Measurements from ENCODE around the gene GPR160. TPM values are rescaled to one million over a fixed set of nuclear protein-coding genes. Genes with fewer than 3 reads are reported as not detected.
A peak's percentile ranks its signal among the peaks of the same experiment; 100 is the strongest.

Gene GPR160
- total RNA-seq, 1 experiment from 2014 or later: 15.7 TPM

GRCh38 chr3:169996063-169996462, 41.7 kb upstream of the GPR160 start:
- no peak for TF ChIP-seq EZH2 (IDR thresholded peaks at IDR 0.05; ENCODE audit: low read length, unreplicated experiment)
- TF ChIP-seq EZH2phosphoT487 (IDR thresholded peaks at IDR 0.05; ENCODE audit: borderline replicate concordance, low read length): no peak
- TF ChIP-seq, protein P1, sequence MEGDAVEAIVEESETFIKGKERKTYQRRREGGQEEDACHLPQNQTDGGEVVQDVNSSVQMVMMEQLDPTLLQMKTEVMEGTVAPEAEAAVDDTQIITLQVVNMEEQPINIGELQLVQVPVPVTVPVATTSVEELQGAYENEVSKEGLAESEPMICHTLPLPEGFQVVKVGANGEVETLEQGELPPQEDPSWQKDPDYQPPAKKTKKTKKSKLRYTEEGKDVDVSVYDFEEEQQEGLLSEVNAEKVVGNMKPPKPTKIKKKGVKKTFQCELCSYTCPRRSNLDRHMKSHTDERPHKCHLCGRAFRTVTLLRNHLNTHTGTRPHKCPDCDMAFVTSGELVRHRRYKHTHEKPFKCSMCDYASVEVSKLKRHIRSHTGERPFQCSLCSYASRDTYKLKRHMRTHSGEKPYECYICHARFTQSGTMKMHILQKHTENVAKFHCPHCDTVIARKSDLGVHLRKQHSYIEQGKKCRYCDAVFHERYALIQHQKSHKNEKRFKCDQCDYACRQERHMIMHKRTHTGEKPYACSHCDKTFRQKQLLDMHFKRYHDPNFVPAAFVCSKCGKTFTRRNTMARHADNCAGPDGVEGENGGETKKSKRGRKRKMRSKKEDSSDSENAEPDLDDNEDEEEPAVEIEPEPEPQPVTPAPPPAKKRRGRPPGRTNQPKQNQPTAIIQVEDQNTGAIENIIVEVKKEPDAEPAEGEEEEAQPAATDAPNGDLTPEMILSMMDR (conservative IDR thresholded peaks at IDR 0.05; ENCODE audit: low read depth, low read length): no peak
- Histone ChIP-seq H3K36me3 (ENCODE audit: low read depth, low read length) (peaks cover 22% of the 10 kb centered on the region), H3K4me1 (ENCODE audit: insufficient read depth, low read length) (no peaks in the 10 kb centered on the region), H3K79me2 (ENCODE audit: low read length) (no peaks in the 10 kb centered on the region), H3K9me2 (replicated peaks; ENCODE audit: low read length) (no peaks in the 10 kb centered on the region), H3K9me3 (ENCODE audit: low read length) (no peaks in the 10 kb centered on the region), H3F3A (ENCODE audit: low read length, unreplicated experiment) (no peaks in the 10 kb centered on the region), H2AFZ (ENCODE audit: low read length) (no peak overlapping the region), H3K4me3 (ENCODE audit: low read length) (no peak overlapping the region), H4K20me1 (ENCODE audit: low read length) (no peaks in the 10 kb centered on the region), H3K4me2 (ENCODE audit: low read length) (no peak overlapping the region), H3K27ac (ENCODE audit: low read length) (no peak overlapping the region), H3K27me3 (ENCODE audit: low read length) (no peaks in the 10 kb centered on the region), H3K9ac (ENCODE audit: low read length) (no peak overlapping the region)
- ATAC-seq (no peak), DNase-seq (no peak)
- ChIA-PET POLR2A (ENCODE audit: unreplicated experiment) (no interaction called here), CTCF (no interaction called here)
- intact Hi-C loops (cut with micrococcal nuclease): no loop called here
- BruUV-seq (replicated peaks): no TSS peak

DNA sequence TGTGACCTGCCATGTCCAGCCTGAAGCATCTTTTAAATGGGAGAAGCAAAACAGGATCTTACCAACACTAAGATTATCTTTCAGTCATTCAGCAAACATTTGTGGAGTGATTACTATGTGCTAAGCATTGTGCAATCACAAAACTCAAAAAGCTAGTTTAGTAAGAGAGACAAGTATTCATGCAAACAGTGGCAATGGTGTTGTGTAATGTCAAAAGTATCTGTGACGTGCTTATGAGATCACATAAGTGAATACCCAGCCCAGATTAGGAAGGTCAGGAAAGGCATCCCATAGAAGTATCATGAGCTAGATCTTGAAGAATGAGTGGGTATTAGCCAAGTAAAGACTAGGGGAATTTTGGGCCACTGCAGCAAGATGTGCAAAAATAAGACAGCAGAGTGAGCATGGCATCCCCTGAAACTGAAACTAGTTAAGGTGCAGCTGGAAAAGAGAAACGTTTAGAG, 39.1 kb upstream of the GPR160 start:
- CTCF ChIA-PET: no interaction called here
- H3K4me1 ChIP-seq (ENCODE audit: insufficient read depth, low read length): no peaks in the 10 kb centered on the region
- H3K9ac ChIP-seq (ENCODE audit: low read length): no peak overlapping the region
- H4K20me1 ChIP-seq (ENCODE audit: low read length): no peaks in the 10 kb centered on the region
- H3K4me3 ChIP-seq (ENCODE audit: low read length): no peak overlapping the region
- no peaks in the 10 kb centered on the region for H3K27me3 ChIP-seq (ENCODE audit: low read length)
- H2AFZ ChIP-seq (ENCODE audit: low read length): no peak overlapping the region
- no peaks in the 10 kb centered on the region for H3K9me2 ChIP-seq (replicated peaks; ENCODE audit: low read length)
- ATAC-seq (no peak), DNase-seq (peak; percentile 62)
- no peak overlapping the region for H3K4me2 ChIP-seq (ENCODE audit: low read length)
- H3K36me3 ChIP-seq (ENCODE audit: low read depth, low read length): 0 out of 2 replicates have a peak, but pooled peaks cover 6% of the 10 kb centered on the region
- no peak overlapping the region for H3K27ac ChIP-seq (ENCODE audit: low read length)
- H3K9me3 ChIP-seq (ENCODE audit: low read length): no peaks in the 10 kb centered on the region
- TF ChIP-seq EZH2 (IDR thresholded peaks at IDR 0.05; ENCODE audit: low read length, unreplicated experiment) (no peak), EZH2phosphoT487 (IDR thresholded peaks at IDR 0.05; ENCODE audit: borderline replicate concordance, low read length) (no peak)
- TF ChIP-seq, protein P1 (conservative IDR thresholded peaks at IDR 0.05; ENCODE audit: low read depth, low read length): no peak
- no peaks in the 10 kb centered on the region for H3F3A ChIP-seq (ENCODE audit: low read length, unreplicated experiment)
- POLR2A ChIA-PET (ENCODE audit: unreplicated experiment): no interaction called here
- no peaks in the 10 kb centered on the region for H3K79me2 ChIP-seq (ENCODE audit: low read length)
- no TSS peak for BruUV-seq (replicated peaks)
- intact Hi-C loops (cut with micrococcal nuclease): no loop called here

DNA sequence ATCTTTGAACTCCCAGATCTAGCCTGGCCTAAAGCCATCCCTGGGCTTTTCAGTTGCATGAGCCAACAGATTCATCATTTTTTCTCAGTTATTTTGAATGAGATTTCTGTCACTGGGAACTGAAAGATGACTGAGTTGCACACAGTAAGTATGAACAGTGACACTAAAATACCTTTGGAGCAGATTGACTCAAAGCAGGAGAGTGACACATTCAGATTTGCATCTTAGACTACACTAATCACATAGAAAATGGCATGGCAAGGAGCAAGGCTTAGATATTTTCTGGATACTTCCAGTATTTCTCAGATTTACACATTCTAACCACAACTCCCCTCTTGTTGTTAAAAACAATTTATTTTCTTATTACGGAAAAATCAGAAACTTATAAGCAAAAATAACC, 38.4 kb upstream of the GPR160 start:
- H3K4me1 ChIP-seq (ENCODE audit: insufficient read depth, low read length): no peaks in the 10 kb centered on the region
- TF ChIP-seq, protein P1 (conservative IDR thresholded peaks at IDR 0.05; ENCODE audit: low read depth, low read length): no peak
- TF ChIP-seq EZH2 (IDR thresholded peaks at IDR 0.05; ENCODE audit: low read length, unreplicated experiment) (no peak), EZH2phosphoT487 (IDR thresholded peaks at IDR 0.05; ENCODE audit: borderline replicate concordance, low read length) (no peak)
- H3K4me3 ChIP-seq (ENCODE audit: low read length): no peak overlapping the region
- no peak for DNase-seq
- no peaks in the 10 kb centered on the region for H3K9me2 ChIP-seq (replicated peaks; ENCODE audit: low read length)
- intact Hi-C loops (cut with micrococcal nuclease): no loop called here
- H3K36me3 ChIP-seq (ENCODE audit: low read depth, low read length): 0 out of 2 replicates have a peak, but pooled peaks cover 2% of the 10 kb centered on the region
- H3K9ac ChIP-seq (ENCODE audit: low read length): no peak overlapping the region
- no peaks in the 10 kb centered on the region for H3F3A ChIP-seq (ENCODE audit: low read length, unreplicated experiment)
- CTCF ChIA-PET: no interaction called here
- no peaks in the 10 kb centered on the region for H3K79me2 ChIP-seq (ENCODE audit: low read length)
- H3K4me2 ChIP-seq (ENCODE audit: low read length): no peak overlapping the region
- no TSS peak for BruUV-seq (replicated peaks)
- H3K9me3 ChIP-seq (ENCODE audit: low read length): no peaks in the 10 kb centered on the region
- H3K27ac ChIP-seq (ENCODE audit: low read length): no peak overlapping the region
- POLR2A ChIA-PET (ENCODE audit: unreplicated experiment): no interaction called here
- H2AFZ ChIP-seq (ENCODE audit: low read length): no peak overlapping the region
- ATAC-seq: no peak
- no peaks in the 10 kb centered on the region for H4K20me1 ChIP-seq (ENCODE audit: low read length)
- H3K27me3 ChIP-seq (ENCODE audit: low read length): no peaks in the 10 kb centered on the region

Measured in PC-3 (cell line).